Adrenal gland (tissue), 12 donors: ENCODE results near the gene SNAPIN. TPM values are rescaled to one million over a fixed set of nuclear protein-coding genes. Genes with fewer than 3 reads are reported as not detected.
"Not testable (repeated sequence)": the region's sequence is repeated elsewhere in the genome, so short reads cannot be mapped to it uniquely, and the experiment has no call there.

Source experiments
- DNase-seq, 7 donors: peaks; one replicate each; pipeline ENCODE4 v3.0.0-alpha.2; 2019 to 2020
- H3K27ac ChIP-seq, 5 donors: fragments of 200-600 bp; sonication (generic) in 4 of 5; 1 replicate in 3 of 5; 2 replicates in 2 of 5; pipeline versions ENCODE4 v1.5.1 to v1.8.0; 2016 to 2020; ENCODE audit warnings: mild to moderate bottlenecking in 1 of 5
- H3K27me3 ChIP-seq: fragments of 200-600 bp; 2 replicates; pipeline ENCODE4 v1.8.0; 2021
- H3K36me3 ChIP-seq, 2 donors: fragments of 200-600 bp; replicated peaks in 1 of 2; 1 replicate in 1 of 2; 2 replicates in 1 of 2; pipeline versions ENCODE4 v1.5.1 to v1.8.0; 2018 to 2022
- H3K4me1 ChIP-seq, 2 donors: fragments of 200-600 bp; replicated peaks in 1 of 2; 1 replicate in 1 of 2; 2 replicates in 1 of 2; pipeline versions ENCODE4 v1.5.1 to v1.8.0; 2018 to 2021
- H3K4me3 ChIP-seq, 4 donors: fragments of 200-600 bp; sonication (generic) in 3 of 4; one replicate each; pipeline ENCODE4 v1.5.1; 2016 to 2018
- H3K9me3 ChIP-seq, 3 donors: fragments of 200-600 bp; sonication (generic) in 1 of 3; replicated peaks in 1 of 3; 1 replicate in 2 of 3; 2 replicates in 1 of 3; pipeline versions ENCODE4 v1.5.1 to v1.8.0; 2016 to 2021
- POLR2A ChIP-seq, 2 donors: fragments of 450-650 bp; IDR thresholded peaks; one replicate each; pipeline ENCODE4 v1.6.1; 2017; ENCODE audit warnings: antibody characterized with exemption in 2 of 2, mild to moderate bottlenecking in 2 of 2, moderate library complexity in 1 of 2
- WGBS, 4 donors: extraction: QIAGEN DNeasy Blood & Tissue Kit in 2 of 4; methylation state at CpG; one replicate each; pipeline versions ENCODE4 v1.1.5 to v1.1.7; 2013 to 2017; 5-methylcytosine and 5-hydroxymethylcytosine counted together
- intact Hi-C, 2 donors: fragments of 100-400 bp; cut with DNase I; formaldehyde crosslinking; loops; one replicate each; pipeline versions ENCODE4 v1.14.1 to v1.15.0; 2022 to 2023
- polyA plus RNA-seq, 3 donors: library from polyadenylated mRNA; stranded (reverse); fragments of 200-250 nt in 2 of 3; fragments of 350-450 nt in 1 of 3; fragmentation: Illumina TruSeq in 1 of 3; extraction: RNeasy Lipid Tissue Mini Kit (QIAGEN cat#74804) in 1 of 3; gene quantifications; one replicate each; pipeline ENCODE4 v1.2.3, GENCODE V29; 2013 to 2014
- total RNA-seq, 9 donors: library from RNA; depleted of rRNA in 4 of 9; stranded (reverse); fragments of >200 nt in 4 of 9; fragments of 120-200 nt in 1 of 9; fragmentation: NEBNext Ultra II Directional in 1 of 9; extraction: Animal tissue kit (Norgen Biotek cat#: 25700) in 1 of 9; gene quantifications; one replicate each; pipeline versions ENCODE4 v1.1.0 to v1.2.4, GENCODE V29; 2013 to 2023
- TF ChIP-seq, protein P1 (sequence below), 6 experiments: fragments of 450-650 bp in 4 of 6; fragments of 200-600 bp in 2 of 6; sonication (generic) in 1 of 6; IDR thresholded peaks; 1 replicate in 5 of 6; 2 replicates in 1 of 6; pipeline versions ENCODE4 v1.5.1 to v1.8.0; 2016 to 2021; ENCODE audit warnings: antibody characterized with exemption in 6 of 6, mild to moderate bottlenecking in 2 of 6, moderate library complexity in 1 of 6
- donor health status: healthy with polysubstance abuse.
- donor health status: Bipolar disorder and iron deficiency.
- donor health status: DM: yes; HTN: yes; CAD: no.
- donor health status: DM: no; HTN: no; CAD: no.
- donor health status: DM: no; HTN: no; CAD: no.
- donor health status: DM: yes; HTN: yes; CAD: no.

Gene SNAPIN
- total and polyA plus RNA-seq, 12 donors, result 37.7 to 176 (median 70.1) TPM

DNA sequence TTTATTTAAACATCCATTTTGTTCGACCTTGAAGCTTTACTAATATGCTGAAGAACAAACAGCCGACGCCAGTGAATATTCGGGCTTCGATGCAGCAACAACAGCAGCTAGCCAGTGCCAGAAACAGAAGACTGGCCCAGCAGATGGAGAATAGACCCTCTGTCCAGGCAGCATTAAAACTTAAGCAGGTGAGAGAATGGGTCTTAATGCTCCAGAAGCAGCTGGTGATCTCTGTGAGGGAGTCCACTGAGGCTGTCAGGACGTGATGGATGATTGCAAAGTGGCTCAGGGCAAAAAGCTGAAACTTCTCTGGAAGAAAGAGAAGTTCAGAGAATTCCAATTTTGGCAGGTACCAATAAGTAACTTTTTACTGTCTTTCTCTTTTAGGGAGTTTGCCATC lies 20.2 kb upstream of the SNAPIN start:
- peaks cover 23 to 43% of the 10 kb centered on the region in 2 donors for H3K4me1 ChIP-seq
- peak overlapping the region in 3 of 5 donors; percentile 6 to 100 (median 50) for H3K27ac ChIP-seq
- TF ChIP-seq POLR2A (IDR thresholded peaks at IDR 0.05), result peak in 1 of 2 donors; percentile 19
- TF ChIP-seq, protein P1, sequence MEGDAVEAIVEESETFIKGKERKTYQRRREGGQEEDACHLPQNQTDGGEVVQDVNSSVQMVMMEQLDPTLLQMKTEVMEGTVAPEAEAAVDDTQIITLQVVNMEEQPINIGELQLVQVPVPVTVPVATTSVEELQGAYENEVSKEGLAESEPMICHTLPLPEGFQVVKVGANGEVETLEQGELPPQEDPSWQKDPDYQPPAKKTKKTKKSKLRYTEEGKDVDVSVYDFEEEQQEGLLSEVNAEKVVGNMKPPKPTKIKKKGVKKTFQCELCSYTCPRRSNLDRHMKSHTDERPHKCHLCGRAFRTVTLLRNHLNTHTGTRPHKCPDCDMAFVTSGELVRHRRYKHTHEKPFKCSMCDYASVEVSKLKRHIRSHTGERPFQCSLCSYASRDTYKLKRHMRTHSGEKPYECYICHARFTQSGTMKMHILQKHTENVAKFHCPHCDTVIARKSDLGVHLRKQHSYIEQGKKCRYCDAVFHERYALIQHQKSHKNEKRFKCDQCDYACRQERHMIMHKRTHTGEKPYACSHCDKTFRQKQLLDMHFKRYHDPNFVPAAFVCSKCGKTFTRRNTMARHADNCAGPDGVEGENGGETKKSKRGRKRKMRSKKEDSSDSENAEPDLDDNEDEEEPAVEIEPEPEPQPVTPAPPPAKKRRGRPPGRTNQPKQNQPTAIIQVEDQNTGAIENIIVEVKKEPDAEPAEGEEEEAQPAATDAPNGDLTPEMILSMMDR (IDR thresholded peaks at IDR 0.05), result no peak
- DNase-seq, result peak in 1 of 7 donors; percentile 39
- intact Hi-C loops, result no loop called here
- no peaks in the 10 kb centered on the region for H3K9me3 ChIP-seq
- H3K4me3 ChIP-seq, result no peak overlapping the region
- 42 to 61% (median 55%) methylated on average over 6 of the region's 6 CpGs for WGBS, 4 donors
- H3K36me3 ChIP-seq, result peaks cover 0 to 71% of the 10 kb centered on the region in 2 donors
- no peaks in the 10 kb centered on the region for H3K27me3 ChIP-seq

GRCh38 chr1:153639280-153639679 lies 19.2 kb upstream of the SNAPIN start:
- intact Hi-C loops, result no loop called here
- Histone ChIP-seq H3K36me3 (peaks cover 0 to 81% of the 10 kb centered on the region in 2 donors), H3K4me3 (no peak overlapping the region), H3K27ac (no peak overlapping the region), H3K4me1 (peaks cover 23 to 52% of the 10 kb centered on the region in 2 donors), H3K27me3 (no peaks in the 10 kb centered on the region), H3K9me3 (no peaks in the 10 kb centered on the region)
- TF ChIP-seq POLR2A (IDR thresholded peaks at IDR 0.05), result no peak
- TF ChIP-seq, protein P1 (IDR thresholded peaks at IDR 0.05), result no peak
- WGBS, 4 donors, result 77 to 87% (median 80%) methylated on average over 3 of the region's 3 CpGs
- DNase-seq, result no peak

DNA sequence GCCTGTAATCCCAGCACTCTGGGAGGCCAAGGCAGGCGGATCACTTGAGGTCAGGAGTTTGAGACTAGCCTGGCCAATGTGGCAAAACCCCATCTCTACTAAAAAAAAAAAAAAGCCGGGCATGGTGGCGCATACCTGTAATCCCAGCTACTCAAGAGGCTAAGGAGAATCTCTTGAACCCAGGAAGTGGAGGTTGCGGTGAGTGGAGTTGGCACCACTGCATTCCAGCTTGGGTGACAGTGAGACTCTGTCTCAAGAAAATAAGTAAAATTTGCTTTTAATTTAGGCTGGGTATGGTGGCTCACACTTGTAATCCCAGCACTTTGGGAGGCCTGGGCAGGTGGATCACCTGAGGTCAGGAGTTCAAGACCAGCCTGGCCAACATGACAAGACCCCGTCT lies 18.3 kb upstream of the SNAPIN start:
- H3K27ac ChIP-seq, H3K27me3 ChIP-seq, H3K9me3 ChIP-seq, intact Hi-C loops, DNase-seq, H3K4me3 ChIP-seq: not testable (repeated sequence)
- WGBS, 4 donors, result 89 to 97% (median 95%) methylated on average over 5 of the region's 5 CpGs
- H3K36me3 ChIP-seq, result peaks cover 0 to 89% of the 10 kb centered on the region in 2 donors
- H3K4me1 ChIP-seq, result peaks cover 21 to 46% of the 10 kb centered on the region in 2 donors

- 72 to 84% (median 75%) methylated on average over 6 of the region's 6 CpGs for WGBS, 4 donors
- Histone ChIP-seq H3K9me3 (no peaks in the 10 kb centered on the region), H3K27ac (no peak overlapping the region), H3K36me3 (peaks cover 0 to 96% of the 10 kb centered on the region in 2 donors), H3K27me3 (no peaks in the 10 kb centered on the region), H3K4me3 (no peak overlapping the region), H3K4me1 (peaks cover 15 to 39% of the 10 kb centered on the region in 2 donors)
- intact Hi-C loops, result no loop called here
- TF ChIP-seq POLR2A (IDR thresholded peaks at IDR 0.05), result no peak
- TF ChIP-seq, protein P1 (IDR thresholded peaks at IDR 0.05), result no peak
- no peak for DNase-seq
These were observed 17.6 kb upstream of the SNAPIN start for GRCh38 chr1:153640861-153641260.

DNA sequence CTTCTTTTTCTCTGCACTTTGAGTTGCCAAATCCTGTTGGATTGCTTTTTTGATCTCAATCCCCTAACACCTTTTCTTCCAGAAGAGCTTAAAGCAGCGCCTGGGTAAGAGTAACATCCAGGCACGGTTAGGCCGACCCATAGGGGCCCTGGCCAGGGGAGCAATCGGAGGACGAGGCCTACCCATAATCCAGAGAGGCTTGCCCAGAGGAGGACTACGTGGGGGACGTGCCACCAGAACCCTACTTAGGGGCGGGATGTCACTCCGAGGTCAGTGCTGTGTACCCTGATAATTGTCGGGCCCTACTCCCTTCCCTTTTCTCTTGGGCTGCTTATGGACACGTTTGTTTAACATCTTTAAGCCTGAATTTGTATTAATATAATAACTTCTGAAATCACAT lies 16.3 kb upstream of the SNAPIN start:
- no peaks in the 10 kb centered on the region for H3K9me3 ChIP-seq
- H3K27ac ChIP-seq, result no peak overlapping the region
- no peak for DNase-seq
- H3K27me3 ChIP-seq, result no peaks in the 10 kb centered on the region
- no peak overlapping the region for H3K4me3 ChIP-seq
- 79 to 88% (median 84%) methylated on average over 11 of the region's 11 CpGs for WGBS, 4 donors
- peaks cover 0 to 91% of the 10 kb centered on the region in 2 donors for H3K36me3 ChIP-seq
- intact Hi-C loops, result no loop called here
- no peak for TF ChIP-seq POLR2A (IDR thresholded peaks at IDR 0.05)
- TF ChIP-seq, protein P1 (IDR thresholded peaks at IDR 0.05), result no peak
- peaks cover 12 to 26% of the 10 kb centered on the region in 2 donors for H3K4me1 ChIP-seq
